Liver (tissue), 9 donors: ENCODE data around the gene RYR2. TPM values are rescaled to one million over a fixed set of nuclear protein-coding genes. Genes with fewer than 3 reads are reported as not detected.

Experiments used
- DNase-seq: peaks from one replicate; pipeline ENCODE4 v3.0.0-alpha.2; 2017; ENCODE audit warnings: low spot score
- H3K27ac ChIP-seq, 2 donors: one replicate each; pipeline ENCODE4 v1.7.0; 2013; ENCODE audit warnings: inconsistent platforms in 2 of 2, low read length in 2 of 2, control low read depth in 1 of 2, low read depth in 1 of 2, mild to moderate bottlenecking in 1 of 2
- H3K27me3 ChIP-seq, 4 donors: one replicate each; pipeline versions ENCODE4 v1.6.1 to v1.7.0; 2013; ENCODE audit warnings: low read length in 3 of 4, inconsistent platforms in 1 of 4, mild to moderate bottlenecking in 1 of 4, moderate library complexity in 1 of 4; ENCODE audit not compliant: control insufficient read depth in 4 of 4, insufficient read depth in 4 of 4
- H3K36me3 ChIP-seq, 4 donors: one replicate each; pipeline versions ENCODE4 v1.6.1 to v1.7.0; 2013; ENCODE audit warnings: low read length in 3 of 4, mild to moderate bottlenecking in 3 of 4, low read depth in 1 of 4, moderate library complexity in 1 of 4; ENCODE audit not compliant: control insufficient read depth in 4 of 4, insufficient read depth in 3 of 4
- H3K4me1 ChIP-seq, 4 donors: one replicate each; pipeline versions ENCODE4 v1.6.1 to v1.7.0; 2013; ENCODE audit warnings: low read length in 3 of 4, mild to moderate bottlenecking in 3 of 4, moderate library complexity in 1 of 4; ENCODE audit not compliant: control insufficient read depth in 4 of 4, insufficient read depth in 4 of 4
- H3K4me3 ChIP-seq, 3 donors: one replicate each; pipeline versions ENCODE4 v1.6.1 to v1.7.0; 2013; ENCODE audit warnings: low read length in 3 of 3, control low read depth in 1 of 3, low read depth in 1 of 3, mild to moderate bottlenecking in 1 of 3
- H3K9ac ChIP-seq, 2 donors: one replicate each; pipeline ENCODE4 v1.7.0; 2013; ENCODE audit warnings: low read length in 2 of 2, mild to moderate bottlenecking in 2 of 2, moderate library complexity in 2 of 2, control low read depth in 1 of 2, low read depth in 1 of 2
- H3K9me3 ChIP-seq, 4 donors: one replicate each; pipeline versions ENCODE4 v1.6.1 to v1.7.0; 2013; ENCODE audit warnings: low read length in 3 of 4; ENCODE audit not compliant: control insufficient read depth in 4 of 4
- EGR1 ChIP-seq, 2 donors: IDR thresholded peaks; 2 replicates each; pipeline ENCODE4 v1.6.1; 2016 to 2018; ENCODE audit warnings: antibody characterized with exemption in 2 of 2, low read depth in 2 of 2
- FOXA1 ChIP-seq: IDR thresholded peaks from 2 replicates; pipeline ENCODE4 v1.6.1; 2016; ENCODE audit warnings: antibody characterized with exemption
- FOXA2 ChIP-seq: IDR thresholded peaks from 2 replicates; pipeline ENCODE4 v1.6.1; 2016; ENCODE audit warnings: antibody characterized with exemption
- GABPA ChIP-seq, 2 donors: IDR thresholded peaks in 1 of 2; conservative IDR thresholded peaks in 1 of 2; 2 replicates each; pipeline ENCODE4 v1.6.1; 2016; ENCODE audit warnings: antibody characterized with exemption in 2 of 2, mild to moderate bottlenecking in 1 of 2, moderate library complexity in 1 of 2
- HNF4G ChIP-seq: IDR thresholded peaks from 2 replicates; pipeline ENCODE4 v1.6.1; 2016; ENCODE audit warnings: antibody characterized with exemption
- JUND ChIP-seq, 2 donors: IDR thresholded peaks; 2 replicates each; pipeline ENCODE4 v1.6.1; 2016; ENCODE audit warnings: antibody characterized with exemption in 2 of 2
- NR2F2 ChIP-seq: IDR thresholded peaks from 2 replicates; pipeline ENCODE4 v1.6.1; 2016; ENCODE audit warnings: antibody characterized with exemption
- RAD21 ChIP-seq, 2 donors: IDR thresholded peaks; 2 replicates each; pipeline ENCODE4 v1.6.1; 2016; ENCODE audit warnings: antibody characterized with exemption in 2 of 2, mild to moderate bottlenecking in 2 of 2
- TAF1 ChIP-seq: conservative IDR thresholded peaks from 2 replicates; pipeline ENCODE4 v1.6.1; 2016; ENCODE audit warnings: antibody characterized with exemption, mild to moderate bottlenecking
- WGBS: extraction: QIAGEN DNeasy Blood & Tissue Kit; methylation state at CpG from one replicate; pipeline ENCODE4 v1.1.7; 2013; 5-methylcytosine and 5-hydroxymethylcytosine counted together
- polyA plus RNA-seq, 2 donors: library from polyadenylated mRNA; stranded (reverse) in 1 of 2; unstranded in 1 of 2; fragments of 200-250 nt in 1 of 2; fragments of >200 nt in 1 of 2; fragmentation: Nextera tagmentation in 1 of 2; extraction: Ambion mirVana in 1 of 2; gene quantifications; one replicate each; pipeline versions ENCODE4 v1.2.1 to v1.2.3, GENCODE V29; 2013 to 2015
- total RNA-seq, 2 donors: library from RNA; depleted of rRNA; stranded (reverse); fragments of >200 nt; gene quantifications; one replicate each; pipeline ENCODE4 v1.2.3, GENCODE V29; 2014
- TF ChIP-seq, protein P1 (sequence below): fragments of 150-350 bp; IDR thresholded peaks from 2 replicates; pipeline ENCODE4 v1.5.1; 2017; ENCODE audit warnings: improper control_type of control experiment, low read depth, low read length; ENCODE audit not compliant: missing input control
- TF ChIP-seq, protein P2 (sequence below): IDR thresholded peaks from 2 replicates; pipeline ENCODE4 v1.6.1; 2016; ENCODE audit warnings: antibody characterized with exemption, mild to moderate bottlenecking
- TF ChIP-seq, protein P3 (sequence below): IDR thresholded peaks from 2 replicates; pipeline ENCODE4 v1.6.1; 2016; ENCODE audit warnings: antibody characterized with exemption
- donor health status: healthy.
- donor health status: healthy.
- donor health status: healthy.
- donor health status: healthy.
- donor health status: healthy.

Gene RYR2
- total and polyA plus RNA-seq, 4 donors: 0.06 to 0.75 (median 0.31) TPM

DNA sequence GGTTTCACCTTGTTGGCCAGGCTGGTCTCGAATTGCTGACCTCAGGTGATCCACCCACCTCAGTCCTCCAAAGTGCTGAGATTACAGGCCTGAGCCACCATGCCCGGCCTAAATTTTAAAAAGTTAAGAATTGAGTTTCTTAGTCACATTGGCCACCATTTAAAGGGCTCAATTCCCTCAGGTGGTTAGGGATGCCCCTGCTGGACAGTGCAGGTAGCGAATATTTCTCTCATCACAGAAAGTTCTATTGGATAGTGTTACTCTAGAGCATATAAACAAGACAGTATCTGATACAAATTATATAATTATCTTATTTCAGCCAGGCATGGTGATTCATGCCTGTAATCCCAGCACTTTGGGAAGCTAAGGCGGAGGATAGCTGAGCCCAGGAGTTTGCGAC is 528.5 kb downstream of the RYR2 start (continued):
- TF ChIP-seq, protein P1, sequence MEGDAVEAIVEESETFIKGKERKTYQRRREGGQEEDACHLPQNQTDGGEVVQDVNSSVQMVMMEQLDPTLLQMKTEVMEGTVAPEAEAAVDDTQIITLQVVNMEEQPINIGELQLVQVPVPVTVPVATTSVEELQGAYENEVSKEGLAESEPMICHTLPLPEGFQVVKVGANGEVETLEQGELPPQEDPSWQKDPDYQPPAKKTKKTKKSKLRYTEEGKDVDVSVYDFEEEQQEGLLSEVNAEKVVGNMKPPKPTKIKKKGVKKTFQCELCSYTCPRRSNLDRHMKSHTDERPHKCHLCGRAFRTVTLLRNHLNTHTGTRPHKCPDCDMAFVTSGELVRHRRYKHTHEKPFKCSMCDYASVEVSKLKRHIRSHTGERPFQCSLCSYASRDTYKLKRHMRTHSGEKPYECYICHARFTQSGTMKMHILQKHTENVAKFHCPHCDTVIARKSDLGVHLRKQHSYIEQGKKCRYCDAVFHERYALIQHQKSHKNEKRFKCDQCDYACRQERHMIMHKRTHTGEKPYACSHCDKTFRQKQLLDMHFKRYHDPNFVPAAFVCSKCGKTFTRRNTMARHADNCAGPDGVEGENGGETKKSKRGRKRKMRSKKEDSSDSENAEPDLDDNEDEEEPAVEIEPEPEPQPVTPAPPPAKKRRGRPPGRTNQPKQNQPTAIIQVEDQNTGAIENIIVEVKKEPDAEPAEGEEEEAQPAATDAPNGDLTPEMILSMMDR: no peak

DNA sequence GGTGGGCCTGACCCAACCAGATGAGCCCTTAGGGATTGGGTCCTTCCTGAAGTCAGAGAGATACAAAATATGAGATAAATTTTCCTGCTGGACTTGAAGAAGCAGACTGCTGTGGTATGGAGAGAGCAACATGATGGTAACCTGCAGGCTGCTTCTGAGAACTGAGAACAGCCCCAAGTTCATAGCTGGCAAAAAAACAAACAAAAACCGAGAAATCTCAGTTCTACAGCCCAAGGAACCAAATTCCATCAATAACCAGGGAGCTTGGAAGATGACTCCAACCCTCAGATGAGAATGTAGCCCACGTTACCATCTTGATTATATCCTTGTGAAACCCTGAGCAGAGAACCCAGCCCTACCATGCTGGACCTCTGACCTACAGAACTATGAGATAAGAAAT is 532.6 kb downstream of the RYR2 start:
- no peaks in the 10 kb centered on the region for H3K27me3 ChIP-seq
- 46% methylated on average over 2 of the region's 2 CpGs for WGBS
- TF ChIP-seq EGR1 (IDR thresholded peaks at IDR 0.05; ENCODE audit: low read depth in 2 of 2) (no peak), JUND (IDR thresholded peaks at IDR 0.05) (no peak)
- TF ChIP-seq, protein P1: no peak
- TF ChIP-seq, protein P2, sequence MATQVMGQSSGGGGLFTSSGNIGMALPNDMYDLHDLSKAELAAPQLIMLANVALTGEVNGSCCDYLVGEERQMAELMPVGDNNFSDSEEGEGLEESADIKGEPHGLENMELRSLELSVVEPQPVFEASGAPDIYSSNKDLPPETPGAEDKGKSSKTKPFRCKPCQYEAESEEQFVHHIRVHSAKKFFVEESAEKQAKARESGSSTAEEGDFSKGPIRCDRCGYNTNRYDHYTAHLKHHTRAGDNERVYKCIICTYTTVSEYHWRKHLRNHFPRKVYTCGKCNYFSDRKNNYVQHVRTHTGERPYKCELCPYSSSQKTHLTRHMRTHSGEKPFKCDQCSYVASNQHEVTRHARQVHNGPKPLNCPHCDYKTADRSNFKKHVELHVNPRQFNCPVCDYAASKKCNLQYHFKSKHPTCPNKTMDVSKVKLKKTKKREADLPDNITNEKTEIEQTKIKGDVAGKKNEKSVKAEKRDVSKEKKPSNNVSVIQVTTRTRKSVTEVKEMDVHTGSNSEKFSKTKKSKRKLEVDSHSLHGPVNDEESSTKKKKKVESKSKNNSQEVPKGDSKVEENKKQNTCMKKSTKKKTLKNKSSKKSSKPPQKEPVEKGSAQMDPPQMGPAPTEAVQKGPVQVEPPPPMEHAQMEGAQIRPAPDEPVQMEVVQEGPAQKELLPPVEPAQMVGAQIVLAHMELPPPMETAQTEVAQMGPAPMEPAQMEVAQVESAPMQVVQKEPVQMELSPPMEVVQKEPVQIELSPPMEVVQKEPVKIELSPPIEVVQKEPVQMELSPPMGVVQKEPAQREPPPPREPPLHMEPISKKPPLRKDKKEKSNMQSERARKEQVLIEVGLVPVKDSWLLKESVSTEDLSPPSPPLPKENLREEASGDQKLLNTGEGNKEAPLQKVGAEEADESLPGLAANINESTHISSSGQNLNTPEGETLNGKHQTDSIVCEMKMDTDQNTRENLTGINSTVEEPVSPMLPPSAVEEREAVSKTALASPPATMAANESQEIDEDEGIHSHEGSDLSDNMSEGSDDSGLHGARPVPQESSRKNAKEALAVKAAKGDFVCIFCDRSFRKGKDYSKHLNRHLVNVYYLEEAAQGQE: no peak
- no peak overlapping the region for H3K9ac ChIP-seq
- DNase-seq: no peak
- peaks cover 0 to 6% (median under 1%) of the 10 kb centered on the region in 4 donors for H3K9me3 ChIP-seq
- H3K36me3 ChIP-seq: no peaks in the 10 kb centered on the region
- H3K27ac ChIP-seq: no peak overlapping the region
- no peaks in the 10 kb centered on the region for H3K4me1 ChIP-seq
- no peak overlapping the region for H3K4me3 ChIP-seq

DNA sequence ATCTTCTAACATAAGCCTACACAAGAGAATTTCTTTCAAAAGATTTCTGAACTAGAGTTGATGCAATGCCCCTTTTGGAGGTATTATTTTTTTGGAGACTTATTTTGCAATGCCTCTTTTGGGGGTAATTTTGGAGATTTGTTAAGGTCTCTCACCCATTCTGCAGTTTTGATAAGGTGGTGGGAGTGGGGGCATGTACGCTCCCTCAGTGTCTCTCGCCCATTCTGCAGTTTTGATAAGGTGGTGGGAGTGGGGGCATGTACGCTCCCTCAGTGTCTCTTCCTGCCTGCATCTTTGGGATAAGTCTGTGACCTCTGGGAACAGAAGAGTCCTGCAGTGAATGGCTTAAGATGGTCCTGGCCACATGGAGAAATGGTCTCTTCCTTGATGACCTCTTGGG is 536.6 kb downstream of the RYR2 start:
- no peak for DNase-seq
- H3K27me3 ChIP-seq: peaks cover 0 to 3% (median 0%) of the 10 kb centered on the region in 4 donors
- H3K4me1 ChIP-seq: no peaks in the 10 kb centered on the region
- H3K27ac ChIP-seq: no peak overlapping the region
- no peak overlapping the region for H3K9ac ChIP-seq
- H3K36me3 ChIP-seq: no peaks in the 10 kb centered on the region
- peaks cover 0 to 6% (median 2%) of the 10 kb centered on the region in 4 donors for H3K9me3 ChIP-seq
- H3K4me3 ChIP-seq: no peak overlapping the region
- 76% methylated on average over 3 of the region's 3 CpGs for WGBS
- TF ChIP-seq, protein P2: no peak
- TF ChIP-seq, protein P1: no peak
- TF ChIP-seq FOXA1 (no peak), GABPA (IDR thresholded peaks at IDR 0.05 in 1 of 2, conservative IDR thresholded peaks at IDR 0.05 in 1 of 2) (no peak), RAD21 (IDR thresholded peaks at IDR 0.05) (no peak), FOXA2 (no peak), NR2F2 (no peak), TAF1 (no peak), HNF4G (no peak)
- TF ChIP-seq, protein P3, sequence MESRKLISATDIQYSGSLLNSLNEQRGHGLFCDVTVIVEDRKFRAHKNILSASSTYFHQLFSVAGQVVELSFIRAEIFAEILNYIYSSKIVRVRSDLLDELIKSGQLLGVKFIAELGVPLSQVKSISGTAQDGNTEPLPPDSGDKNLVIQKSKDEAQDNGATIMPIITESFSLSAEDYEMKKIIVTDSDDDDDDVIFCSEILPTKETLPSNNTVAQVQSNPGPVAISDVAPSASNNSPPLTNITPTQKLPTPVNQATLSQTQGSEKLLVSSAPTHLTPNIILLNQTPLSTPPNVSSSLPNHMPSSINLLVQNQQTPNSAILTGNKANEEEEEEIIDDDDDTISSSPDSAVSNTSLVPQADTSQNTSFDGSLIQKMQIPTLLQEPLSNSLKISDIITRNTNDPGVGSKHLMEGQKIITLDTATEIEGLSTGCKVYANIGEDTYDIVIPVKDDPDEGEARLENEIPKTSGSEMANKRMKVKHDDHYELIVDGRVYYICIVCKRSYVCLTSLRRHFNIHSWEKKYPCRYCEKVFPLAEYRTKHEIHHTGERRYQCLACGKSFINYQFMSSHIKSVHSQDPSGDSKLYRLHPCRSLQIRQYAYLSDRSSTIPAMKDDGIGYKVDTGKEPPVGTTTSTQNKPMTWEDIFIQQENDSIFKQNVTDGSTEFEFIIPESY: no peak
